Fibroblast of lung (primary cell): ENCODE results near the gene NTN1.

Source experiments
- CTCF ChIP-seq, 2 donors: IDR thresholded peaks in 1 of 2; conservative IDR thresholded peaks in 1 of 2; 1 replicate in 1 of 2; 2 replicates in 1 of 2; pipeline ENCODE4 v1.5.1; 2011 to 2012; ENCODE audit warnings: low read length in 2 of 2, control low read depth in 1 of 2, inconsistent platforms in 1 of 2, low read depth in 1 of 2, mild to moderate bottlenecking in 1 of 2
- EZH2 ChIP-seq: IDR thresholded peaks from 2 replicates; pipeline ENCODE4 v1.5.1; 2012; ENCODE audit warnings: low read length, control low read depth, mild to moderate bottlenecking; ENCODE audit errors: missing control alignments

GRCh38 chr17:9108146-9108545 lies 86.8 kb downstream of the NTN1 start:
- TF ChIP-seq EZH2 (no peak), CTCF (conservative IDR thresholded peaks at IDR 0.05 in 1 of 2, IDR thresholded peaks at IDR 0.05 in 1 of 2; ENCODE audit: low read depth in 1 of 2, low read length in 2 of 2) (no peak)
